SK-N-SH (cell line): ENCODE results near the gene CTDSPL2. TPM values are rescaled to one million over a fixed set of nuclear protein-coding genes. Genes with fewer than 3 reads are reported as not detected.

Experiments
- CTCF ChIA-PET: fragments of 300-600, 350-600 bp; formaldehyde crosslinking; extraction: SDS; loops from one replicate; lab custom pipeline; 2021; lab: Yijun Ruan, JAX
- POLR2A ChIA-PET: fragments of 350-600 bp; sonication (Branson Sonifier 250); formaldehyde crosslinking; extraction: SDS; loops from one replicate; lab custom pipeline; 2020; ENCODE audit warnings: antibody characterized with exemption, inconsistent platforms; lab: Yijun Ruan, JAX
- DNase-seq: peaks from one replicate; pipeline ENCODE4 v3.0.0; 2012
- H2AFZ ChIP-seq: fragments of 200-600 bp; sonication (generic); 2 replicates; pipeline ENCODE4 v1.8.1; 2016; ENCODE audit warnings: antibody characterized with exemption, mild to moderate bottlenecking, low read depth
- H3F3A ChIP-seq: fragments of 200-600 bp; sonication (generic); replicated peaks from 2 replicates; pipeline ENCODE3; 2016; ENCODE audit warnings: antibody characterized with exemption, mild to moderate bottlenecking; ENCODE audit not compliant: insufficient read depth
- H3K27ac ChIP-seq, 2 experiments: fragments of 200-500 bp in 1 of 2; fragments of 200-600 bp in 1 of 2; sonication (Bioruptor generic) in 1 of 2; sonication (generic), shearing (Covaris generic) in 1 of 2; 2 replicates each; pipeline versions ENCODE4 v1.5.1 to v1.6.1; 2014 to 2016; ENCODE audit warnings: low read depth in 2 of 2, inconsistent platforms in 1 of 2, low read length in 1 of 2, mild to moderate bottlenecking in 1 of 2, mixed read lengths in 1 of 2
- H3K27me3 ChIP-seq: fragments of 200-600 bp; sonication (generic), shearing (Covaris generic); 2 replicates; pipeline ENCODE4 v1.6.1; 2016; ENCODE audit warnings: mixed run types; ENCODE audit not compliant: insufficient read depth
- H3K36me3 ChIP-seq, 2 experiments: fragments of 200-500 bp in 1 of 2; fragments of 200-600 bp in 1 of 2; sonication (Bioruptor generic) in 1 of 2; sonication (generic) in 1 of 2; replicated peaks in 1 of 2; 2 replicates each; pipeline versions ENCODE3 to v1.5.1; 2014 to 2016; ENCODE audit warnings: low read length in 1 of 2, mild to moderate bottlenecking in 1 of 2; ENCODE audit not compliant: insufficient read depth in 2 of 2, control insufficient read depth in 1 of 2
- H3K4me1 ChIP-seq, 2 experiments: fragments of 200-500 bp in 1 of 2; fragments of 200-600 bp in 1 of 2; sonication (Bioruptor generic) in 1 of 2; sonication (generic), shearing (Covaris generic) in 1 of 2; 2 replicates each; pipeline versions ENCODE4 v1.5.1 to v1.6.1; 2014 to 2016; ENCODE audit warnings: low read depth in 1 of 2, low read length in 1 of 2, mixed run types in 1 of 2; ENCODE audit not compliant: insufficient read depth in 2 of 2, control insufficient read depth in 1 of 2
- H3K4me2 ChIP-seq: fragments of 200-600 bp; sonication (generic), shearing (Covaris generic); 2 replicates; pipeline ENCODE4 v1.6.1; 2017; ENCODE audit warnings: mixed run types
- H3K4me3 ChIP-seq, 2 experiments: fragments of 200-500 bp in 1 of 2; fragments of 200-600 bp in 1 of 2; sonication (Bioruptor generic) in 1 of 2; sonication (generic), shearing (Covaris generic) in 1 of 2; 2 replicates each; pipeline versions ENCODE4 v1.5.1 to v1.8.1; 2014 to 2016; ENCODE audit warnings: low read depth in 2 of 2, inconsistent platforms in 1 of 2, low read length in 1 of 2, mild to moderate bottlenecking in 1 of 2, mixed read lengths in 1 of 2, moderate library complexity in 1 of 2
- H3K79me2 ChIP-seq: fragments of 200-600 bp; sonication (generic); 2 replicates; pipeline ENCODE4 v1.8.1; 2017; ENCODE audit warnings: mild to moderate bottlenecking; ENCODE audit not compliant: insufficient read depth
- H3K9ac ChIP-seq: fragments of 200-600 bp; sonication (generic); 2 replicates; pipeline ENCODE4 v1.6.1; 2017; ENCODE audit warnings: mixed run types
- H3K9me2 ChIP-seq: fragments of 200-600 bp; sonication (generic); 2 replicates; pipeline ENCODE4 v1.6.1; 2017; ENCODE audit warnings: mixed run types
- H3K9me3 ChIP-seq: fragments of 200-600 bp; sonication (generic); 2 replicates; pipeline ENCODE4 v1.6.1; 2017; ENCODE audit warnings: mixed run types, mild to moderate bottlenecking, moderate library complexity
- H4K20me1 ChIP-seq: fragments of 200-600 bp; sonication (generic); 2 replicates; pipeline ENCODE4 v1.6.1; 2017; ENCODE audit warnings: mild to moderate bottlenecking, mixed run types; ENCODE audit not compliant: insufficient read depth
- ELF1 ChIP-seq: IDR thresholded peaks from 2 replicates; pipeline ENCODE4 v1.4.0; 2012
- EP300 ChIP-seq, 2 experiments: IDR thresholded peaks; 2 replicates each; pipeline versions ENCODE4 v1.4.0 to v1.6.1; 2012; ENCODE audit warnings: borderline replicate concordance in 1 of 2, low read depth in 1 of 2, low read length in 1 of 2
- EZH2phosphoT487 ChIP-seq: fragments of 200-600 bp; sonication (generic); IDR thresholded peaks from 2 replicates; pipeline ENCODE4 v1.6.1; 2017; ENCODE audit warnings: low read depth, mixed run types, mild to moderate bottlenecking, antibody characterized with exemption, moderate library complexity, borderline replicate concordance
- FOXM1 ChIP-seq: IDR thresholded peaks from 2 replicates; pipeline ENCODE4 v1.4.0; 2012; ENCODE audit warnings: low read depth, mild to moderate bottlenecking
- GATA2 ChIP-seq: sonication (generic); formaldehyde crosslinking; IDR thresholded peaks from 2 replicates; pipeline ENCODE4 v1.5.0; 2020; ENCODE audit warnings: mild to moderate bottlenecking, missing genetic modification reagents
- MAX ChIP-seq: IDR thresholded peaks from 2 replicates; pipeline ENCODE4 v1.4.0; 2012; ENCODE audit warnings: low read depth
- NRF1 ChIP-seq: IDR thresholded peaks from 2 replicates; pipeline ENCODE4 v1.6.1; 2012; ENCODE audit warnings: low read depth, mild to moderate bottlenecking, low read length
- RCOR1 ChIP-seq: fragments of 150-350 bp; IDR thresholded peaks from 2 replicates; pipeline ENCODE4 v1.6.1; 2017; ENCODE audit warnings: antibody characterized with exemption, low read length
- REST ChIP-seq: IDR thresholded peaks from 2 replicates; pipeline ENCODE4 v1.6.1; 2012; ENCODE audit warnings: mild to moderate bottlenecking, low read depth, low read length, moderate library complexity
- SIN3A ChIP-seq: IDR thresholded peaks from 2 replicates; pipeline ENCODE4 v1.6.1; 2012; ENCODE audit warnings: low read depth, mild to moderate bottlenecking, low read length, moderate library complexity, borderline replicate concordance
- SMC3 ChIP-seq: IDR thresholded peaks from 2 replicates; pipeline ENCODE4 v1.6.1; 2012; ENCODE audit warnings: low read depth, low read length, improper control_type of control experiment
- TAF1 ChIP-seq: IDR thresholded peaks from 2 replicates; pipeline ENCODE4 v1.6.1; 2012; ENCODE audit warnings: low read depth, mild to moderate bottlenecking, low read length, moderate library complexity, borderline replicate concordance
- TCF12 ChIP-seq: IDR thresholded peaks from 2 replicates; pipeline ENCODE4 v1.4.0; 2012
- TEAD4 ChIP-seq: IDR thresholded peaks from 2 replicates; pipeline ENCODE4 v1.4.0; 2012; ENCODE audit warnings: mild to moderate bottlenecking, borderline replicate concordance; ENCODE audit not compliant: insufficient read depth
- USF1 ChIP-seq: IDR thresholded peaks from 2 replicates; pipeline ENCODE4 v1.4.0; 2012; ENCODE audit warnings: low read depth, borderline replicate concordance
- YY1 ChIP-seq: IDR thresholded peaks from 2 replicates; pipeline ENCODE4 v1.4.0; 2012; ENCODE audit warnings: low read depth, mild to moderate bottlenecking
- ZBTB33 ChIP-seq: IDR thresholded peaks from 2 replicates; pipeline ENCODE4 v1.4.0; 2012; ENCODE audit warnings: low read depth, borderline replicate concordance
- WGBS: methylation state at CpG from one replicate; pipeline ENCODE4 v1.1.6; 2017; ENCODE audit warnings: low lambda C conversion rate; 5-methylcytosine and 5-hydroxymethylcytosine counted together
- polyA plus RNA-seq, 3 experiments: library from polyadenylated mRNA; depleted of rRNA; stranded (reverse); fragments of >200 nt; gene quantifications; 2 replicates each; pipeline ENCODE4 v1.2.3, GENCODE V29; 2012

CTDSPL2 gene
- polyA plus RNA-seq, 1 of the 3 experiments (the other 2 are of a cell fraction) = 9.0 TPM

DNA sequence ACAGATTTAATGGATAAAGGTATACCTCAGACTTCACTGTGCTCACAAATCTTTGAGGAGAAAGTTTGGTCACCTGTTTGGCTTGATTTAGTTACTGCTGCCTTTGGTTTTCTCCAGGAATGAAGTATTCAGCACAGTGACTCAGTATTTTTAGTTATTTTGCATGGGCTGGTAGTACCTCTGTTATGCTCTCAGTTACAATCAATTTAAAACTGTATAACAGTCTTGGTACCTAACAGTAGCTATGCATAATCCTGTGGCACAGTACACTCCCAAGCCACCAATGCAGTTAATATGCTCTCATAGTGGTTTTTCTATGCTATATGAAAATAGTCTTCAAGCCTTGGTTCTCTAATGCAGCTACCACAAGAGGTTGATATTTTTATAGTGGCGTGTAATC lies 97.6 kb downstream of the CTDSPL2 start:
- Histone ChIP-seq H3K9me2 (no peaks in the 10 kb centered on the region), H3K79me2 (peaks cover 9% of the 10 kb centered on the region; the same call in 1 of the 2 replicates), H3K4me3 (no peak overlapping the region), H3F3A (peaks cover 23% of the 10 kb centered on the region), H3K9ac (no peak overlapping the region), H3K4me1 (no peaks in the 10 kb centered on the region), H3K4me2 (no peak overlapping the region), H2AFZ (no peak overlapping the region), H3K9me3 (no peaks in the 10 kb centered on the region), H3K27me3 (no peaks in the 10 kb centered on the region), H3K36me3 (peaks cover 41 to 49% of the 10 kb centered on the region in 2 experiments), H4K20me1 (no peaks in the 10 kb centered on the region), H3K27ac (peak overlapping the region in 1 of 2 experiments; percentile 15; a peak in 2 of 4 replicates)
- ChIA-PET CTCF (interaction anchor here (0.8 to 1.0 kb wide), 2 partner anchors 24 to 306 kb away, joined by 3 read pairs; no protein-coding TSS in a partner anchor), POLR2A (no interaction called here)
- WGBS = 100% methylated on average over 1 of the region's 1 CpG
- DNase-seq = no peak
- no peak for TF ChIP-seq EP300 (IDR thresholded peaks at IDR 0.05; ENCODE audit: borderline replicate concordance in 1 of 2, low read depth in 1 of 2, low read length in 1 of 2)
- no peak for TF ChIP-seq TEAD4
- TF ChIP-seq RCOR1 = no peak
- no peak for TF ChIP-seq ZBTB33
- TF ChIP-seq FOXM1 = no peak
- no peak for TF ChIP-seq MAX
- TF ChIP-seq GATA2 (CRISPR knock-in tag) = no peak
- TF ChIP-seq SMC3 = no peak
- TF ChIP-seq TCF12 = no peak
- no peak for TF ChIP-seq NRF1
- no peak for TF ChIP-seq TAF1
- no peak for TF ChIP-seq ELF1
- no peak for TF ChIP-seq EZH2phosphoT487
- TF ChIP-seq YY1 = no peak
- TF ChIP-seq SIN3A = no peak
- no peak for TF ChIP-seq USF1
- no peak for TF ChIP-seq REST
